Stimulated activated naive CD8-positive, alpha-beta T cell treated with anti-CD3 and anti-CD28 coated beads, Interleukin-15, Interleukin-2, amounts not matched to agents 100 ng/mL and 50 ng/mL, for 24 hours (primary cell): Measurements from ENCODE around the gene SPTY2D1.
"Not testable (repeated sequence)": the region's sequence is repeated elsewhere in the genome, so short reads cannot be mapped to it uniquely, and the experiment has no call there.

Source experiments
- H3K27ac Mint-ChIP-seq: one replicate; pipeline ENCODE4 v1.8.0; 2021; ENCODE audit warnings: mild to moderate bottlenecking, mixed read lengths
- H3K27me3 Mint-ChIP-seq: one replicate; pipeline ENCODE4 v1.8.0; 2021; ENCODE audit warnings: mixed read lengths
- H3K36me3 Mint-ChIP-seq: one replicate; pipeline ENCODE4 v1.8.0; 2021; ENCODE audit warnings: low read depth, mixed read lengths
- H3K4me1 Mint-ChIP-seq: one replicate; pipeline ENCODE4 v1.8.0; 2021; ENCODE audit warnings: low read depth, mixed read lengths
- H3K4me3 Mint-ChIP-seq: one replicate; pipeline ENCODE4 v1.8.0; 2021; ENCODE audit warnings: mild to moderate bottlenecking, mixed read lengths
- H3K9me3 Mint-ChIP-seq: one replicate; pipeline ENCODE4 v1.8.0; 2021; ENCODE audit warnings: mixed read lengths

The SPTY2D1 gene

DNA sequence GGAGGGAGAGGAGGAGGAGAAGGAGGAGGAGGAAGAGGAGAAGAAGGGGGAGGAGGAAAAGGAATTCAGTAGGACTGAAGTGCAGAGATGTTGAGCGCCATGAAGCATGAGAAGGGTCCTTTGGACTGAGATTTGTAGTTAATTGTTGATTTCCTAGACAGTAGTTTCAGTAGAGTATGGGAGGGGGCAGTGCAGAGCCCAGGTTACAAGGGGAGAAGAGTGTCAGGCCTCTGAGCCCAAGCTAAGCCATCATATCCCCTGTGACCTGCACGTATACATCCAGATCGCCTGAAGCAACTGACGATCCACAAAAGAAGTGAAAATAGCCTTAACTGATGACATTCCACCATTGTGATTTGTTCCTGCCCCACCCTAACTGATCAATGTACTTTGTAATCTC is 8.9 kb upstream of the SPTY2D1 start:
- H3K36me3 Mint-ChIP-seq, H3K27ac Mint-ChIP-seq, H3K4me3 Mint-ChIP-seq, H3K9me3 Mint-ChIP-seq, H3K4me1 Mint-ChIP-seq, H3K27me3 Mint-ChIP-seq: not testable (repeated sequence)

- no peak overlapping the region for H3K27ac Mint-ChIP-seq
- H3K4me3 Mint-ChIP-seq = no peak overlapping the region
- H3K27me3 Mint-ChIP-seq = no peaks in the 10 kb centered on the region
- H3K36me3 Mint-ChIP-seq = no peaks in the 10 kb centered on the region
- H3K9me3 Mint-ChIP-seq = no peaks in the 10 kb centered on the region
- no peaks in the 10 kb centered on the region for H3K4me1 Mint-ChIP-seq
Observed at GRCh38 chr11:18641677-18642076, 7.5 kb upstream of the SPTY2D1 start.

- Mint-ChIP-seq H3K27ac (peak overlapping the region; percentile 100), H3K4me3 (peak overlapping the region; percentile 96), H3K36me3 (peaks cover 4% of the 10 kb centered on the region), H3K9me3 (no peaks in the 10 kb centered on the region), H3K4me1 (peaks cover 42% of the 10 kb centered on the region), H3K27me3 (no peaks in the 10 kb centered on the region)
Observed at GRCh38 chr11:18633256-18634139, 644 bp downstream of the SPTY2D1 start.

- Mint-ChIP-seq H3K9me3 (no peaks in the 10 kb centered on the region), H3K4me1 (peaks cover 49% of the 10 kb centered on the region), H3K36me3 (peaks cover 4% of the 10 kb centered on the region), H3K27me3 (no peaks in the 10 kb centered on the region), H3K27ac (peak overlapping the region; percentile 100), H3K4me3 (peak overlapping the region; percentile 96)
Observed at GRCh38 chr11:18632841-18633240, 1.3 kb downstream of the SPTY2D1 start.

DNA sequence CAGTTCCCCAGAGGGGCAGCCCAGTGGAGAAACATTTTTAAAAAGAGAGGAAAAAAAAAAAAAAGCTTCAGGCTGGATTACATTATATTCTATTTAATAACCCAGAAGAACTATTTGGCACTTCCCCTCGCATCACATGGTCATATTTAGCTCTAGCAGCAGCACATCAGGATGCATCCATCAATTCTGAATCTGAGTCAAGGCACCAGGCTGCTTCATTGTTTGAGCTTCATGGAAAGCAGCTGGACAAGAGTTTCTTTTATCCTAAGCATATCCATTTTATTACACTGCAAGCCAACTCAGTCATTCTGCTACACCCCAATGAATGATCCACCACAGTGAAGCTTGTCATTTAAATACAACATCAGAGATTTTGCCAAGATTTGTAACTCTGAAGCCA is 10.0 kb downstream of the SPTY2D1 start:
- H3K4me3 Mint-ChIP-seq = no peak overlapping the region
- peaks cover 45% of the 10 kb centered on the region for H3K4me1 Mint-ChIP-seq
- peaks cover 25% of the 10 kb centered on the region for H3K36me3 Mint-ChIP-seq
- H3K27me3 Mint-ChIP-seq = no peaks in the 10 kb centered on the region
- H3K27ac Mint-ChIP-seq = no peak overlapping the region
- H3K9me3 Mint-ChIP-seq = peaks cover 7% of the 10 kb centered on the region

DNA sequence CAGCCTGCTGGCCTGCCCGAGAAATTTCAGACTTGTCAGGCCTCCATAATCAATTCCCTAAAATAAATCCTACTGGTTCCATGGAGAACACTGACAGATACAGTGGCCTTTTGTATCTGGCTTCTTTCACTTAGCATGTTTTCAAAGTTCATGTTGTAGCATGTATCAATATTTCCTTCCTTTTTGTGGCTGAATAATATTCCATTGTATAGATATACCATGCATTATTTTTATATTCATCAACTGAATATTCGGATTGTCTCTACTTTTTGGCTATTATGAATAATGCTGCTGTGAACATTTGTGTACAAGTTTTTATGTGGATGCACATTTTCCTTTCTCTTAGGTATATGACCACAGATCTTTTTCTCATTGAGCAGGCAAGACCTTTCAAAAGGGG is 10.4 kb downstream of the SPTY2D1 start:
- no peak overlapping the region for H3K27ac Mint-ChIP-seq

GRCh38 chr11:18618342-18619025 is 15.7 kb downstream of the SPTY2D1 start:
- Mint-ChIP-seq H3K27me3 (no peaks in the 10 kb centered on the region), H3K4me3 (peak overlapping the region; percentile 20), H3K27ac (peak overlapping the region; percentile 19), H3K36me3 (peaks cover 29% of the 10 kb centered on the region), H3K9me3 (peaks cover 4% of the 10 kb centered on the region), H3K4me1 (peaks cover 57% of the 10 kb centered on the region)

More for the DNA sequence above, 10.4 kb downstream of the SPTY2D1 start:
- H3K36me3 Mint-ChIP-seq = peaks cover 25% of the 10 kb centered on the region
- peaks cover 7% of the 10 kb centered on the region for H3K9me3 Mint-ChIP-seq
- H3K4me1 Mint-ChIP-seq = peaks cover 47% of the 10 kb centered on the region
- no peaks in the 10 kb centered on the region for H3K27me3 Mint-ChIP-seq
- H3K4me3 Mint-ChIP-seq = no peak overlapping the region

GRCh38 chr11:18617688-18618341 is 16.3 kb downstream of the SPTY2D1 start:
- Mint-ChIP-seq H3K9me3 (peaks cover 4% of the 10 kb centered on the region), H3K27ac (peak overlapping the region; percentile 19), H3K27me3 (no peaks in the 10 kb centered on the region), H3K4me3 (peak overlapping the region; percentile 20), H3K4me1 (peaks cover 57% of the 10 kb centered on the region), H3K36me3 (peaks cover 30% of the 10 kb centered on the region)

GRCh38 chr11:18615628-18616392 is 18.3 kb downstream of the SPTY2D1 start:
- peak overlapping the region; percentile 81 for H3K27ac Mint-ChIP-seq
- no peaks in the 10 kb centered on the region for H3K27me3 Mint-ChIP-seq
- H3K4me1 Mint-ChIP-seq = peaks cover 49% of the 10 kb centered on the region
- H3K9me3 Mint-ChIP-seq = peaks cover 4% of the 10 kb centered on the region
- H3K36me3 Mint-ChIP-seq = peaks cover 38% of the 10 kb centered on the region
- peak overlapping the region; percentile 75 for H3K4me3 Mint-ChIP-seq

DNA sequence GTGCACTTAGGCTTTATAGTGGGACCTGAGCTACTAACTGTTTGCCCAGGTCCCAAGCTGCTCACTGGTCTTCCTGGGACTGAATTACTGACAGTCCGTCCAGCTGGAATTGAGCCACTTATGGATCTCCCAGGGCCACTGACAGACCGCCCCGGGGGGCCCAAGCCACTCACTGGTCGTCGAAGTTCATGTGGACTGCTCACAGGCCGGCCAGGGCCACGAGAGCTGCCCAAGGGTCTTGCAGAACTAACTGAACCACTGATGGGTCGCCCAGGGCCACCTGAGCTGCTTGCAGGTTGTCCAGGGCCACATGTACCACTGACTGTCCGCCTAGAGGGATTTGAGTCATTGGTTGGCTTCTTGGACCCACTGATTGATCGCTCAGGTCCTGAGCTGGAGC is 19.5 kb downstream of the SPTY2D1 start:
- peaks cover 4% of the 10 kb centered on the region for H3K9me3 Mint-ChIP-seq
- no peak overlapping the region for H3K4me3 Mint-ChIP-seq
- no peaks in the 10 kb centered on the region for H3K27me3 Mint-ChIP-seq
- peaks cover 48% of the 10 kb centered on the region for H3K36me3 Mint-ChIP-seq
- peaks cover 42% of the 10 kb centered on the region for H3K4me1 Mint-ChIP-seq
- H3K27ac Mint-ChIP-seq = no peak overlapping the region

DNA sequence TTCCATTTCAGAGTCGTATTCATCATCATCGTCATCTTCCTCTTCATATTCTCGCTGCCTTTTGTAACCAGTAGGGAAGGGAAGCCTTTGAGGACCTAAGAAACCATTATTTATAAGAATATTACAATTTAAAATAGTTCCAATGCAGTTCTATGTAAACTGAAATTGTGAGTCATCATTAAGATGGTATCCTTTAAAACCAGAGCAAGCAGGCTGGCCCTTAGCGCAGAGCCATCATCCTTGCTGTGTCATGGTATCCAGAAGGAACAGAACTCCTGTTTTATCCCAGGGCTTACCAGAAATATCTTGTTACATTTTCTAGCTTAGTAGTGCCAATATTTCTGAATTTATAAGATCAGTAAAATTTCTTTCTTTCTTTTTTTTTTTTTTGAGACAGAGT is 21.7 kb downstream of the SPTY2D1 start:
- Mint-ChIP-seq H3K9me3 (peaks cover 4% of the 10 kb centered on the region), H3K36me3 (peaks cover 60% of the 10 kb centered on the region), H3K27ac (no peak overlapping the region), H3K4me3 (no peak overlapping the region), H3K27me3 (no peaks in the 10 kb centered on the region), H3K4me1 (peaks cover 21% of the 10 kb centered on the region)

DNA sequence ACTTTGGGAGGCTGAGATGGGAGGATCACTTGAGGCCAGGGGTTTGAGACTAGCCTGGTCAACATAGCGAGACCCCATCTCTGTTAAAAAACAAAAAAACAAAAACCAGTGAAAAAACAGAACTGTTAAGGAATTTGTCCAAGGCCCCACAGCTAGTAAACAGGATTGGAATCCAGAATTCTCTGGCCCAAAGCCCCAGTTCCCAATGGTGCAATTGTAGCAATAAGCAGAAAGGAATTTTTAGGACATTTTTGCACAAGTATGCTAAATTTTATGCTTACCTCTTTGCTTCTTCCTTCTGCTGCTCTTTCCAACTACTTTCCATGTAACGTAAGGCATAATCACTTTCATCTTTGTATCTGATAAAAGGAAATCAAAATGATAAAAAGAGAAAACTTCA is 22.9 kb downstream of the SPTY2D1 start:
- H3K36me3 Mint-ChIP-seq = peaks cover 65% of the 10 kb centered on the region
- no peaks in the 10 kb centered on the region for H3K27me3 Mint-ChIP-seq
- H3K9me3 Mint-ChIP-seq = peaks cover 4% of the 10 kb centered on the region
- H3K27ac Mint-ChIP-seq = no peak overlapping the region
- H3K4me3 Mint-ChIP-seq = no peak overlapping the region
- H3K4me1 Mint-ChIP-seq = peaks cover 10% of the 10 kb centered on the region

DNA sequence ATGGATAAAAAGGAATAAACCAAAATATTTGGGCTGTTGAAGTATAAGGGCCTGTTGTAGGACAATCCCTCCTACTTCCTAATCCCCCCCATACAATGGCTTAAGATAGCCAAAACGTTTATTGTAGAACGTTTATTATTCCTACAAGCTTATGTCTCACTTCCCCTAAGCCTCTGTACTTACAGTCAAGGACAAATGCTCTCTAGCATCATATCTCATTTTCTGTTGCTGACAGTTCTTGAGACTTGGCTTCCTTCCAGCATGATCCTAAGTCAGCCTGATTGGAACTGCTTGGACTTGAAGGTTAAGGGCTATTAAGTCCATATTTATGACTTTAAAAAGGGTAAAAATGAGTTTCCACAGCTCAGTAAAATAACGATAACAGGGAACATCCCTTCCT is 25.8 kb downstream of the SPTY2D1 start:
- Mint-ChIP-seq H3K4me3 (no peak overlapping the region), H3K9me3 (no peaks in the 10 kb centered on the region), H3K27me3 (no peaks in the 10 kb centered on the region), H3K4me1 (no peaks in the 10 kb centered on the region), H3K36me3 (peaks cover 41% of the 10 kb centered on the region), H3K27ac (no peak overlapping the region)

- no peak overlapping the region for H3K4me3 Mint-ChIP-seq
- no peak overlapping the region for H3K27ac Mint-ChIP-seq
- no peaks in the 10 kb centered on the region for H3K27me3 Mint-ChIP-seq
- no peaks in the 10 kb centered on the region for H3K9me3 Mint-ChIP-seq
- H3K4me1 Mint-ChIP-seq = no peaks in the 10 kb centered on the region
- H3K36me3 Mint-ChIP-seq = no peaks in the 10 kb centered on the region
Observed at GRCh38 chr11:18600915-18601569, 33.1 kb downstream of the SPTY2D1 start.
